ENCODE data around the gene LHFPL2. TPM values are rescaled to one million over a fixed set of nuclear protein-coding genes. Genes with fewer than 3 reads are reported as not detected.

The LHFPL2 gene
- polyA plus RNA-seq, 1 of the 3 experiments (the other 2 are of a cell fraction): 10.4 TPM

DNA sequence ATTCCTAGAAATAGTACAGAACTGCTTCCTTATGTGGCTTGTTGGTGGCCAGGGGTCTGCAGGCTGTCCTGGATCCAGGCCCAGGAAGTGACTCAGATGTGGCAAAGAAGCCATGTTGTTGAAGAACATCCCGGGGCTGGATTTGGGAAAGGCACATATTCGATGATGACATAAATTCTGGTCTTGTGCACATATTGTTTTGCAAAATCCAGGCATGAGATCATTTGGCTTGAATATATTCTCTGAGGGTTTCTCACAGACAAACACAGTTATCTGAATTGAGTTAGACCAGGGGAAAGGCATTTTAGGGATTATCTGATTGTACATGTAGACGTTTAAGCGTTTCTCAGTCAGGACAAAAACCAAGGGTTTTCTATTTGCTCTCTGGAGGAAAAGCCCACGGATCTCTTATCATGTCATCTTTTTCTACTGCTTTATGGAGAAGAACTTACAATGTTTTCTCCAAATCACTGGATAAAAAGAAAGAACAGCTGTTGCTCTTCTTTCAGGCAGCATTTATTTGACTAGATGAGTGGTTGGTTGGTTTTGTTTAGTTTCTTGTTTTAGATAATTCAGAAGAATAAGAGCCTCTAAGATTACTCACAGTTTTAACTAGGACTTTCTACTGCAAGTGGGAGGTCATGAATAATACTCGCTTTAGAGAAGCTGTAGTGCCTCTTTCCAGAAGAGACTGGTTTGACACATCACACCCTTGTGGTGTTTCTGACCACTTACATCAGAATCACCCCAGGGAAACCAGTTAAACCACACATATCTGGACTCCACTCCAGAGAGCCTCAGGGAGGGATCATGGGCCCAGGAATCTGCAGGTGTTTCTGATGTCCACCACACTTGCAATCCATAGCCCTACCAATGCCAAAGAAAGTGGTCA is 29.5 kb upstream of the LHFPL2 start (continued):
- TF ChIP-seq, protein P1, sequence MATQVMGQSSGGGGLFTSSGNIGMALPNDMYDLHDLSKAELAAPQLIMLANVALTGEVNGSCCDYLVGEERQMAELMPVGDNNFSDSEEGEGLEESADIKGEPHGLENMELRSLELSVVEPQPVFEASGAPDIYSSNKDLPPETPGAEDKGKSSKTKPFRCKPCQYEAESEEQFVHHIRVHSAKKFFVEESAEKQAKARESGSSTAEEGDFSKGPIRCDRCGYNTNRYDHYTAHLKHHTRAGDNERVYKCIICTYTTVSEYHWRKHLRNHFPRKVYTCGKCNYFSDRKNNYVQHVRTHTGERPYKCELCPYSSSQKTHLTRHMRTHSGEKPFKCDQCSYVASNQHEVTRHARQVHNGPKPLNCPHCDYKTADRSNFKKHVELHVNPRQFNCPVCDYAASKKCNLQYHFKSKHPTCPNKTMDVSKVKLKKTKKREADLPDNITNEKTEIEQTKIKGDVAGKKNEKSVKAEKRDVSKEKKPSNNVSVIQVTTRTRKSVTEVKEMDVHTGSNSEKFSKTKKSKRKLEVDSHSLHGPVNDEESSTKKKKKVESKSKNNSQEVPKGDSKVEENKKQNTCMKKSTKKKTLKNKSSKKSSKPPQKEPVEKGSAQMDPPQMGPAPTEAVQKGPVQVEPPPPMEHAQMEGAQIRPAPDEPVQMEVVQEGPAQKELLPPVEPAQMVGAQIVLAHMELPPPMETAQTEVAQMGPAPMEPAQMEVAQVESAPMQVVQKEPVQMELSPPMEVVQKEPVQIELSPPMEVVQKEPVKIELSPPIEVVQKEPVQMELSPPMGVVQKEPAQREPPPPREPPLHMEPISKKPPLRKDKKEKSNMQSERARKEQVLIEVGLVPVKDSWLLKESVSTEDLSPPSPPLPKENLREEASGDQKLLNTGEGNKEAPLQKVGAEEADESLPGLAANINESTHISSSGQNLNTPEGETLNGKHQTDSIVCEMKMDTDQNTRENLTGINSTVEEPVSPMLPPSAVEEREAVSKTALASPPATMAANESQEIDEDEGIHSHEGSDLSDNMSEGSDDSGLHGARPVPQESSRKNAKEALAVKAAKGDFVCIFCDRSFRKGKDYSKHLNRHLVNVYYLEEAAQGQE (IDR thresholded peaks at IDR 0.05; ENCODE audit: low read depth, low read length): no peak
- 0 out of 2 replicates have a peak, but pooled peaks have one; percentile 0 for TF ChIP-seq FOXM1 (IDR thresholded peaks at IDR 0.05; ENCODE audit: low read depth)
- peak; percentile 2; the same call in 1 of the 2 replicates for TF ChIP-seq SMC3 (IDR thresholded peaks at IDR 0.05; ENCODE audit: low read depth, low read length)
- TF ChIP-seq, protein P2, sequence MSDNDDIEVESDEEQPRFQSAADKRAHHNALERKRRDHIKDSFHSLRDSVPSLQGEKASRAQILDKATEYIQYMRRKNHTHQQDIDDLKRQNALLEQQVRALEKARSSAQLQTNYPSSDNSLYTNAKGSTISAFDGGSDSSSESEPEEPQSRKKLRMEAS (IDR thresholded peaks at IDR 0.05; ENCODE audit: low read depth): peak; percentile 26; the same call in 1 of the 2 replicates
- peak; percentile 78 for TF ChIP-seq TCF12 (IDR thresholded peaks at IDR 0.05)
- TF ChIP-seq ELF1 (IDR thresholded peaks at IDR 0.05): no peak
- TF ChIP-seq EP300 (IDR thresholded peaks at IDR 0.05; ENCODE audit: borderline replicate concordance in 1 of 2, low read depth in 1 of 2, low read length in 1 of 2): peak; percentile 47 to 71; a peak in 3 of 4 replicates
- TF ChIP-seq RAD21 (IDR thresholded peaks at IDR 0.05; ENCODE audit: low read length): peak; percentile 30; the same call in 1 of the 2 replicates
- TF ChIP-seq JUND (IDR thresholded peaks at IDR 0.05): peak; percentile 63
- TF ChIP-seq TEAD4 (IDR thresholded peaks at IDR 0.05; ENCODE audit: borderline replicate concordance, insufficient read depth): no peak

- H3K79me2 ChIP-seq (ENCODE audit: insufficient read depth): no peaks in the 10 kb centered on the region
- H3K4me2 ChIP-seq: no peak overlapping the region
- no peak overlapping the region for H3K4me3 ChIP-seq (ENCODE audit: low read depth in 2 of 2, low read length in 1 of 2)
- DNase-seq: no peak
- no peaks in the 10 kb centered on the region for H3K27me3 ChIP-seq (ENCODE audit: insufficient read depth)
- H3F3A ChIP-seq (replicated peaks; ENCODE audit: insufficient read depth): peaks cover 26% of the 10 kb centered on the region
- 95% methylated on average over 6 of the region's 6 CpGs for WGBS (ENCODE audit: low lambda C conversion rate)
- H2AFZ ChIP-seq (ENCODE audit: low read depth): no peak overlapping the region
- ChIA-PET POLR2A (no interaction called here), CTCF (interaction anchor here (0.8 to 1.1 kb wide), 2 partner anchors 29 to 133 kb away, joined by 3 to 4 read pairs; no protein-coding TSS in a partner anchor)
- 0 out of 4 replicates have a peak overlapping the region, but pooled peaks of 1 of the 2 experiments have one; percentile 94 for H3K27ac ChIP-seq (ENCODE audit: low read depth in 2 of 2, low read length in 1 of 2)
- peaks cover 12 to 18% of the 10 kb centered on the region in 2 experiments for H3K4me1 ChIP-seq (ENCODE audit: control insufficient read depth in 1 of 2, insufficient read depth in 2 of 2, low read depth in 1 of 2, low read length in 1 of 2)
- no peaks in the 10 kb centered on the region for H3K9me3 ChIP-seq
- no peak for TF ChIP-seq GABPA (IDR thresholded peaks at IDR 0.05; ENCODE audit: low read depth)
- TF ChIP-seq RXRA (IDR thresholded peaks at IDR 0.05; ENCODE audit: borderline replicate concordance, low read depth): no peak
- TF ChIP-seq FOSL2 (IDR thresholded peaks at IDR 0.05; ENCODE audit: borderline replicate concordance, low read depth): no peak
- no peak for TF ChIP-seq EZH2phosphoT487 (IDR thresholded peaks at IDR 0.05; ENCODE audit: borderline replicate concordance, low read depth)
- no peak for TF ChIP-seq RFX5 (IDR thresholded peaks at IDR 0.05; ENCODE audit: low read length)
- no peak for TF ChIP-seq FOXJ3 (CRISPR knock-in tag; IDR thresholded peaks at IDR 0.05)
- no peak for TF ChIP-seq TCF12 (IDR thresholded peaks at IDR 0.05)
- no peak for TF ChIP-seq SMC3 (IDR thresholded peaks at IDR 0.05; ENCODE audit: low read depth, low read length)
- TF ChIP-seq SIN3A (IDR thresholded peaks at IDR 0.05; ENCODE audit: borderline replicate concordance, low read depth, low read length): no peak
- TF ChIP-seq CHD2 (IDR thresholded peaks at IDR 0.05; ENCODE audit: low read length, partially characterized antibody): no peak
- TF ChIP-seq, protein P3, sequence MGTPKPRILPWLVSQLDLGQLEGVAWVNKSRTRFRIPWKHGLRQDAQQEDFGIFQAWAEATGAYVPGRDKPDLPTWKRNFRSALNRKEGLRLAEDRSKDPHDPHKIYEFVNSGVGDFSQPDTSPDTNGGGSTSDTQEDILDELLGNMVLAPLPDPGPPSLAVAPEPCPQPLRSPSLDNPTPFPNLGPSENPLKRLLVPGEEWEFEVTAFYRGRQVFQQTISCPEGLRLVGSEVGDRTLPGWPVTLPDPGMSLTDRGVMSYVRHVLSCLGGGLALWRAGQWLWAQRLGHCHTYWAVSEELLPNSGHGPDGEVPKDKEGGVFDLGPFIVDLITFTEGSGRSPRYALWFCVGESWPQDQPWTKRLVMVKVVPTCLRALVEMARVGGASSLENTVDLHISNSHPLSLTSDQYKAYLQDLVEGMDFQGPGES (IDR thresholded peaks at IDR 0.05; ENCODE audit: low read depth, low read length): no peak
- TF ChIP-seq GATA2 (CRISPR knock-in tag; IDR thresholded peaks at IDR 0.05): no peak
- TF ChIP-seq, protein P4, sequence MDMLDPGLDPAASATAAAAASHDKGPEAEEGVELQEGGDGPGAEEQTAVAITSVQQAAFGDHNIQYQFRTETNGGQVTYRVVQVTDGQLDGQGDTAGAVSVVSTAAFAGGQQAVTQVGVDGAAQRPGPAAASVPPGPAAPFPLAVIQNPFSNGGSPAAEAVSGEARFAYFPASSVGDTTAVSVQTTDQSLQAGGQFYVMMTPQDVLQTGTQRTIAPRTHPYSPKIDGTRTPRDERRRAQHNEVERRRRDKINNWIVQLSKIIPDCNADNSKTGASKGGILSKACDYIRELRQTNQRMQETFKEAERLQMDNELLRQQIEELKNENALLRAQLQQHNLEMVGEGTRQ (IDR thresholded peaks at IDR 0.05; ENCODE audit: borderline replicate concordance, low read depth, low read length): no peak
- TF ChIP-seq ELF1 (IDR thresholded peaks at IDR 0.05): no peak
- no peak for TF ChIP-seq EP300 (IDR thresholded peaks at IDR 0.05; ENCODE audit: borderline replicate concordance in 1 of 2, low read depth in 1 of 2, low read length in 1 of 2)
- TF ChIP-seq NRF1 (IDR thresholded peaks at IDR 0.05; ENCODE audit: low read depth, low read length): no peak
- TF ChIP-seq TEAD4 (IDR thresholded peaks at IDR 0.05; ENCODE audit: borderline replicate concordance, insufficient read depth): no peak
- H4K20me1 ChIP-seq (ENCODE audit: insufficient read depth): no peaks in the 10 kb centered on the region
- H3K9ac ChIP-seq: no peak overlapping the region
- H3K36me3 ChIP-seq (replicated peaks in 1 of 2; ENCODE audit: control insufficient read depth in 1 of 2, insufficient read depth in 2 of 2, low read length in 1 of 2): no peaks in the 10 kb centered on the region
- no peaks in the 10 kb centered on the region for H3K9me2 ChIP-seq
These were observed 27.6 kb upstream of the LHFPL2 start for GRCh38 chr5:78675956-78676730.
